ENCODE measurements around the gene RNGTT. TPM values are rescaled to one million over a fixed set of nuclear protein-coding genes. Genes with fewer than 3 reads are reported as not detected.

RNGTT gene
- total RNA-seq, 6 donors from 2014 or later, result 8.9 to 22.4 (median 12.5) TPM

DNA sequence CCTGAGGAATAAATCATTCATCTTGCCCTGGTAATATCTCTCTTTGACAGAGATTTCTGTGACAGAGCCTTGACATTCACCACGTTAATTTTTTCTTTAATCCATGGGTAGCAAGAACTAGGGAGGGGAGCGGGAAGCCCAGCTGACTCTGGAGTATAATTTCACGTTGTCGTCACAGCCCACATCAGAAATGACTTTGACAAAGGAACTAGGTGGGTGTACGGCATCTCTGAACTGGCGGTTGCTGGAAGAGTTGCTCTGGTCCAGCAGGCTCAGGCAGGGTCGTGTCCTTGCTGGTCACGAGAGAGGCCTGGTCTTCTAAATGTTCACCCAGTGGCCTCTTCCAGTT lies 400.2 kb downstream of the RNGTT start:
- Histone ChIP-seq H3K4me1 (no peaks in the 10 kb centered on the region), H3K9me3 (no peaks in the 10 kb centered on the region), H3K36me3 (no peaks in the 10 kb centered on the region), H3K27ac (no peak overlapping the region), H3K27me3 (no peaks in the 10 kb centered on the region), H3K4me3 (no peak overlapping the region)
- TF ChIP-seq POLR2AphosphoS5 (IDR thresholded peaks at IDR 0.05) (no peak), EP300 (IDR thresholded peaks at IDR 0.05) (no peak), POLR2A (IDR thresholded peaks at IDR 0.05) (no peak)
- TF ChIP-seq, protein P1, sequence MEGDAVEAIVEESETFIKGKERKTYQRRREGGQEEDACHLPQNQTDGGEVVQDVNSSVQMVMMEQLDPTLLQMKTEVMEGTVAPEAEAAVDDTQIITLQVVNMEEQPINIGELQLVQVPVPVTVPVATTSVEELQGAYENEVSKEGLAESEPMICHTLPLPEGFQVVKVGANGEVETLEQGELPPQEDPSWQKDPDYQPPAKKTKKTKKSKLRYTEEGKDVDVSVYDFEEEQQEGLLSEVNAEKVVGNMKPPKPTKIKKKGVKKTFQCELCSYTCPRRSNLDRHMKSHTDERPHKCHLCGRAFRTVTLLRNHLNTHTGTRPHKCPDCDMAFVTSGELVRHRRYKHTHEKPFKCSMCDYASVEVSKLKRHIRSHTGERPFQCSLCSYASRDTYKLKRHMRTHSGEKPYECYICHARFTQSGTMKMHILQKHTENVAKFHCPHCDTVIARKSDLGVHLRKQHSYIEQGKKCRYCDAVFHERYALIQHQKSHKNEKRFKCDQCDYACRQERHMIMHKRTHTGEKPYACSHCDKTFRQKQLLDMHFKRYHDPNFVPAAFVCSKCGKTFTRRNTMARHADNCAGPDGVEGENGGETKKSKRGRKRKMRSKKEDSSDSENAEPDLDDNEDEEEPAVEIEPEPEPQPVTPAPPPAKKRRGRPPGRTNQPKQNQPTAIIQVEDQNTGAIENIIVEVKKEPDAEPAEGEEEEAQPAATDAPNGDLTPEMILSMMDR (IDR thresholded peaks at IDR 0.05), result no peak
- ATAC-seq (ENCODE audit: low FRiP score in 2 of 2) (no peak), DNase-seq (no peak)
- WGBS, 2 donors, result 91 to 92% methylated on average over 8 of the region's 8 CpGs

GRCh38 chr6:88562353-88563276 lies 400.8 kb downstream of the RNGTT start:
- H3K4me3 ChIP-seq, result no peak overlapping the region
- ATAC-seq (ENCODE audit: low FRiP score in 2 of 2), result no peak
- no peaks in the 10 kb centered on the region for H3K27me3 ChIP-seq
- TF ChIP-seq POLR2A (IDR thresholded peaks at IDR 0.05) (no peak), POLR2AphosphoS5 (IDR thresholded peaks at IDR 0.05) (no peak), EP300 (IDR thresholded peaks at IDR 0.05) (no peak)
- TF ChIP-seq, protein P1 (IDR thresholded peaks at IDR 0.05), result no peak
- H3K27ac ChIP-seq, result no peak overlapping the region
- H3K4me1 ChIP-seq, result no peaks in the 10 kb centered on the region
- H3K9me3 ChIP-seq, result no peaks in the 10 kb centered on the region
- no peak for DNase-seq
- WGBS, 2 donors, result 63 to 66% methylated on average over 18 of the region's 18 CpGs
- H3K36me3 ChIP-seq, result no peaks in the 10 kb centered on the region

GRCh38 chr6:88561954-88562315 lies 401.5 kb downstream of the RNGTT start:
- H3K27ac ChIP-seq, result no peak overlapping the region
- ATAC-seq (ENCODE audit: low FRiP score in 2 of 2) (no peak), DNase-seq (no peak)
- no peaks in the 10 kb centered on the region for H3K4me1 ChIP-seq
- H3K27me3 ChIP-seq, result no peaks in the 10 kb centered on the region
- H3K9me3 ChIP-seq, result no peaks in the 10 kb centered on the region
- TF ChIP-seq EP300 (IDR thresholded peaks at IDR 0.05), result no peak
- no peak for TF ChIP-seq POLR2A (IDR thresholded peaks at IDR 0.05)
- TF ChIP-seq, protein P1 (IDR thresholded peaks at IDR 0.05), result no peak
- TF ChIP-seq POLR2AphosphoS5 (IDR thresholded peaks at IDR 0.05), result no peak
- 18 to 40% methylated on average over 1 of the region's 1 CpG for WGBS, 2 donors
- no peaks in the 10 kb centered on the region for H3K36me3 ChIP-seq
- H3K4me3 ChIP-seq, result no peak overlapping the region

GRCh38 chr6:88561034-88561953 lies 402.1 kb downstream of the RNGTT start:
- H3K27ac ChIP-seq, result no peak overlapping the region
- ATAC-seq (ENCODE audit: low FRiP score in 2 of 2) (no peak), DNase-seq (no peak)
- H3K36me3 ChIP-seq, result no peaks in the 10 kb centered on the region
- H3K4me3 ChIP-seq, result no peak overlapping the region
- TF ChIP-seq POLR2AphosphoS5 (IDR thresholded peaks at IDR 0.05) (no peak), POLR2A (IDR thresholded peaks at IDR 0.05) (no peak), EP300 (IDR thresholded peaks at IDR 0.05) (no peak)
- TF ChIP-seq, protein P1 (IDR thresholded peaks at IDR 0.05), result no peak
- 38 to 47% methylated on average over 10 of the region's 10 CpGs for WGBS, 2 donors
- H3K27me3 ChIP-seq, result no peaks in the 10 kb centered on the region
- no peaks in the 10 kb centered on the region for H3K4me1 ChIP-seq
- H3K9me3 ChIP-seq, result no peaks in the 10 kb centered on the region

Small RNA genes within 50 kb of the gene (small RNA-seq; reads per million reads assigned to genes)
- gene AL079342.1 (0 reads per million in 4 donors), gene RF00045 (0 reads per million in 4 donors)

Other genes starting within 250 kb of the RNGTT start
- gene PNRC1, start 117.1 kb upstream of the RNGTT start, total RNA-seq, result 100 to 1,000 TPM in 5 of 6 donors, 10 to 100 TPM in 1; 96.4 to 238 (median 167) TPM
- gene SRSF12, start 154.5 kb upstream of the RNGTT start, total RNA-seq, result under 1 TPM in 5 of 6 donors, not detected in 1; 0.10 to 0.89 (median 0.23) TPM
- 10 to 100 TPM in 1 of 6 donors, 1 to 10 TPM in 5; 2.9 to 15.0 (median 5.4) TPM for gene PM20D2, start 182.4 kb upstream of the RNGTT start, total RNA-seq

Data from upper lobe of left lung (tissue), 6 donors.